Endothelial cell (in vitro differentiated cells): ENCODE data around the gene TPI1. TPM values are rescaled to one million over a fixed set of nuclear protein-coding genes. Genes with fewer than 3 reads are reported as not detected.
"Not testable (repeated sequence)": the region's sequence is repeated elsewhere in the genome, so short reads cannot be mapped to it uniquely, and the experiment has no call there.

Source experiments
- DNase-seq: peaks from one replicate; pipeline ENCODE4 v3.0.0; 2021; ENCODE audit warnings: low spot score
- H3K27ac Mint-ChIP-seq: one replicate; pipeline ENCODE4 v1.8.0; 2021; ENCODE audit warnings: mixed read lengths, inconsistent platforms; ENCODE audit not compliant: unreplicated experiment
- H3K27me3 Mint-ChIP-seq: one replicate; pipeline ENCODE4 v1.8.0; 2021; ENCODE audit warnings: mild to moderate bottlenecking, moderate library complexity, mixed read lengths, inconsistent platforms; ENCODE audit not compliant: unreplicated experiment
- H3K36me3 Mint-ChIP-seq: one replicate; pipeline ENCODE4 v1.8.0; 2021; ENCODE audit warnings: mild to moderate bottlenecking, low read depth, mixed read lengths, inconsistent platforms; ENCODE audit not compliant: unreplicated experiment
- H3K4me1 Mint-ChIP-seq: one replicate; pipeline ENCODE4 v1.8.0; 2021; ENCODE audit warnings: mild to moderate bottlenecking, mixed read lengths, inconsistent platforms; ENCODE audit not compliant: unreplicated experiment
- H3K4me3 Mint-ChIP-seq: one replicate; pipeline ENCODE4 v1.8.0; 2021; ENCODE audit warnings: mild to moderate bottlenecking, mixed read lengths, inconsistent platforms; ENCODE audit not compliant: unreplicated experiment
- H3K9me3 Mint-ChIP-seq: one replicate; pipeline ENCODE4 v1.8.0; 2021; ENCODE audit warnings: mixed read lengths, inconsistent platforms; ENCODE audit not compliant: unreplicated experiment
- total RNA-seq: library from RNA; stranded (reverse); fragmentation: NEBNext Ultra II Directional; extraction: Animal tissue kit (Norgen Biotek cat#: 25700); gene quantifications from one replicate; pipeline ENCODE4 v1.2.1, GENCODE V29; 2021; ENCODE audit not compliant: unreplicated experiment
- TF ChIP-seq, protein P1 (sequence below): fragments of 200-600 bp; sonication (generic); IDR thresholded peaks from one replicate; pipeline ENCODE4 v1.5.0; 2021; ENCODE audit warnings: antibody characterized with exemption; ENCODE audit not compliant: unreplicated experiment

The TPI1 gene
- total RNA-seq, 1 donor from 2014 or later, result 356 TPM

DNA sequence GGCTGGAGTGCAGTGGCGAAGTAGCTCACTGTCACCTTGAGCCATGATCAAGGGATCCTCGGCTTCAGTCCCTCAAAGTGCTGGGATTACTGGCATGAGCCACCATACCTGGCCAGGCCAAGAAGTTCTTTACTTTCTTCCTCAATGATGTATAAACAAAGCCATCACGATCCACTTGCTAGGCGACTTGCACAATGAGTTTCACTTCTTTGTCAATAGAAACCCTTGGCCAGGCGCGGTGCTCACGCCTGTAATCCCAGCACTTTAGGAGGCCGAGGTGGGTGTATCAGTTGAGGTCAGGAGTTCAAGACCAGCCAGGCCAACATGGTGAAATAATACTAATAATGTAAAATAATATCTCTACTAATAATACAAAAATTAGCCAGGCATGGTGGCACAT, 20.1 kb downstream of the TPI1 start:
- Mint-ChIP-seq H3K4me3 (no peak overlapping the region), H3K27me3 (peaks cover 5% of the 10 kb centered on the region), H3K27ac (no peak overlapping the region), H3K4me1 (peaks cover 12% of the 10 kb centered on the region), H3K36me3 (no peaks in the 10 kb centered on the region), H3K9me3 (no peaks in the 10 kb centered on the region)
- no peak for DNase-seq
- TF ChIP-seq, protein P1, sequence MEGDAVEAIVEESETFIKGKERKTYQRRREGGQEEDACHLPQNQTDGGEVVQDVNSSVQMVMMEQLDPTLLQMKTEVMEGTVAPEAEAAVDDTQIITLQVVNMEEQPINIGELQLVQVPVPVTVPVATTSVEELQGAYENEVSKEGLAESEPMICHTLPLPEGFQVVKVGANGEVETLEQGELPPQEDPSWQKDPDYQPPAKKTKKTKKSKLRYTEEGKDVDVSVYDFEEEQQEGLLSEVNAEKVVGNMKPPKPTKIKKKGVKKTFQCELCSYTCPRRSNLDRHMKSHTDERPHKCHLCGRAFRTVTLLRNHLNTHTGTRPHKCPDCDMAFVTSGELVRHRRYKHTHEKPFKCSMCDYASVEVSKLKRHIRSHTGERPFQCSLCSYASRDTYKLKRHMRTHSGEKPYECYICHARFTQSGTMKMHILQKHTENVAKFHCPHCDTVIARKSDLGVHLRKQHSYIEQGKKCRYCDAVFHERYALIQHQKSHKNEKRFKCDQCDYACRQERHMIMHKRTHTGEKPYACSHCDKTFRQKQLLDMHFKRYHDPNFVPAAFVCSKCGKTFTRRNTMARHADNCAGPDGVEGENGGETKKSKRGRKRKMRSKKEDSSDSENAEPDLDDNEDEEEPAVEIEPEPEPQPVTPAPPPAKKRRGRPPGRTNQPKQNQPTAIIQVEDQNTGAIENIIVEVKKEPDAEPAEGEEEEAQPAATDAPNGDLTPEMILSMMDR, result no peak

DNA sequence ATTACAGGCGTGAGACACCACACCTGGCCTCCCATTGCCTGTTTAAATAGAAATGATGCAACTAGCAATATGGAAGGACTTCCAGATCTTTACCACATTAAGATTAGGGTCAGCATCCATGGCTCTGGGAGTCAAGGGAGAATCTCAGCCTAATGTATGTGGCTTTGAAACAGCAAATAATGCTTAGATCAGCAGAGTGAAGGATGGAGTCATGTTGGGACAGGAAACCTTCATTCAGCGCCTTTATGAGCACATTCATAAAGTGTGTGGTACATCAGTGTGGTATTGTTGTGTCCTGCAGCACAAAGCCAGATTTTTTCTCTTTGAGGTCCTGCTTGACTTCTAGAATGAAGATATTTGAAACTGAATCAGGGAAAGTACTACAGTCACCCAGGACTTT, 21.0 kb downstream of the TPI1 start:
- Mint-ChIP-seq H3K36me3 (no peaks in the 10 kb centered on the region), H3K27me3 (peaks cover 5% of the 10 kb centered on the region), H3K27ac (no peak overlapping the region), H3K9me3 (no peaks in the 10 kb centered on the region), H3K4me1 (peaks cover 12% of the 10 kb centered on the region), H3K4me3 (no peak overlapping the region)
- TF ChIP-seq, protein P1, result no peak
- no peak for DNase-seq

DNA sequence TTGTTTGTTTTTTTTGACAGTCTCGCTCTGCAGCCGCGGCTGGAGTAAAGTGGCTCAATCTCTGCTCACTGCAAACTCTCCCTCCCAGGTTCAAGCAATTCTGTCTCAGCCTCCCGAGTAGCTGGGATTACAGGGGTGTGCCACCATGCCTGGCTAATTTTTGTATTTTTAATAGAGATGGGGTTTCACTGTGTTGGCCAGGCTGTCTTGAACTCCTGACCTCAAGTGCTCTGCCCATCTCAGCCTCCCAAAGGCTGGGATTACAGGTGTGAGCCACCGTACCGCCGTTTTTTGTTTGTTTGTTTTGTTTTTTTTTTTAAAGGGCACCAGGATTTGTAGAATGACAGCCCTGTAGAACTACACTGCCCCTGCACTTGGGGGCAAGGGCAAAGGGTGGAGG, 21.5 kb downstream of the TPI1 start:
- not testable (repeated sequence) for H3K36me3 Mint-ChIP-seq, H3K27ac Mint-ChIP-seq, H3K4me3 Mint-ChIP-seq, H3K9me3 Mint-ChIP-seq, H3K27me3 Mint-ChIP-seq, DNase-seq
- H3K4me1 Mint-ChIP-seq, result peaks cover 12% of the 10 kb centered on the region

GRCh38 chr12:6889775-6890573, 22.6 kb downstream of the TPI1 start:
- H3K9me3 Mint-ChIP-seq, H3K27me3 Mint-ChIP-seq, DNase-seq, H3K4me3 Mint-ChIP-seq, H3K36me3 Mint-ChIP-seq: not testable (repeated sequence)
- peak overlapping the region; percentile 95 for H3K27ac Mint-ChIP-seq
- H3K4me1 Mint-ChIP-seq, result peaks cover 12% of the 10 kb centered on the region

DNA sequence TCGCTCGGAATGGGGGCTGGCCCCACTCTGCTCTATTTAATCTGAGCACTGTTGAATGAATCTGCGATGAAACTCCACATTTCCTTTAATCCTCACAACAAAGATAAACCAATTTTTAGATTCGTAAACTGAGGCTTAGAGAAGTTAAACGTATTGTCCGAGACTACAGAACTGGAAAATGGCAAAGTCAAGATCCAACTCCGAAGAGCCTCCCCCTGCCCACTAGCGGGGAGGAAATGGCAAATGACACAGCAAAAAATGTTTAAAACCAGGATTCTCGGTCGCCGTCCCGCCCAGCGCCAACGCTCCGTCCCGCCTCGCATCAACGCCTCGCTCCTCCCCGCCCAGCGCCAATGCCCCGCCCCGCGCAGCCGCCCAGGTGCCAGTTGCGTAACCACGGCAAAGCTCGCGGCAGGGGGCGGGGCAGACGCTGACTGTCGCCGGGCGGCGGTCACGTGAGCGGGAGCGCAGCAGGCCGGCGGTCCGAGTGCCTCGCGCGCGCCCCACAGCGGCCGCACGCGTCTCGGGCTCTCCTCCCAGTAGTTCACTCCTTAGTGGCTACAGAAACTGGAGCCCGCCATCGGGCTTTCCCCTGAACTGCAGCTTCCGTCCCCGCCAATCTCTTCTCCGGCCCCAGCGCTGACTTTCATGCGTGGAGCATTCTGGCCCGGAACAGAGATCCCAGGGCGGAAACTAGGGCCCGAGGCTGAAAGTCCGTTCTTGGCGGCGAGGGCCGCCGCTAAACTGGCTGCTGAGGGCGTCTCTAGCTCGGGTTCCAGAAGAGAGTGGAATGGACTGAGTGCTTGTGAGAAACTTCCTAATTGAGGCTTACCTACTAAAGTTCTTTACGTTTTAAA, 23.7 kb downstream of the TPI1 start:
- Mint-ChIP-seq H3K4me3 (peak overlapping the region; percentile 68), H3K4me1 (peaks cover 12% of the 10 kb centered on the region), H3K27ac (peak overlapping the region; percentile 95), H3K27me3 (peaks cover 5% of the 10 kb centered on the region), H3K36me3 (no peaks in the 10 kb centered on the region), H3K9me3 (no peaks in the 10 kb centered on the region)
- peak; percentile 100 for DNase-seq
- TF ChIP-seq, protein P1, result peak; percentile 73

- H3K27ac Mint-ChIP-seq, result peak overlapping the region; percentile 92
- H3K27me3 Mint-ChIP-seq, result peaks cover 5% of the 10 kb centered on the region
- no peaks in the 10 kb centered on the region for H3K9me3 Mint-ChIP-seq
- no peak for DNase-seq
- H3K4me1 Mint-ChIP-seq, result peaks cover 10% of the 10 kb centered on the region
- TF ChIP-seq, protein P1, result no peak
- no peaks in the 10 kb centered on the region for H3K36me3 Mint-ChIP-seq
- H3K4me3 Mint-ChIP-seq, result peak overlapping the region; percentile 67
Measured at GRCh38 chr12:6891646-6892001, 24.3 kb downstream of the TPI1 start.

GRCh38 chr12:6892683-6893082, 25.4 kb downstream of the TPI1 start:
- Mint-ChIP-seq H3K4me1 (peaks cover 10% of the 10 kb centered on the region), H3K4me3 (peak overlapping the region; percentile 37)
- DNase-seq, H3K27ac Mint-ChIP-seq, H3K36me3 Mint-ChIP-seq, H3K27me3 Mint-ChIP-seq, H3K9me3 Mint-ChIP-seq: not testable (repeated sequence)
